ENCODE results near the gene GABARAP. TPM values are rescaled to one million over a fixed set of nuclear protein-coding genes. Genes with fewer than 3 reads are reported as not detected.
A peak's percentile ranks its signal among the peaks of the same experiment; 100 is the strongest.

Gene GABARAP
- total and polyA plus RNA-seq, 9 donors = 308 to 363 (median 326) TPM

- Histone ChIP-seq H3K36me3 (ENCODE audit: control insufficient read depth, insufficient read depth, low read length) (peaks cover 7% of the 10 kb centered on the region), H3K9me3 (replicated peaks; ENCODE audit: control insufficient read depth, low read depth, low read length) (no peaks in the 10 kb centered on the region), H3K27ac (ENCODE audit: low read length) (peak overlapping the region; percentile 76), H3K4me3 (ENCODE audit: low read length) (no peak overlapping the region), H3K27me3 (ENCODE audit: control insufficient read depth, insufficient read depth, low read length) (peaks cover 7% of the 10 kb centered on the region), H3K4me1 (ENCODE audit: control insufficient read depth, insufficient read depth, low read length) (peaks cover 46% of the 10 kb centered on the region)
- 34% methylated on average over 11 of the region's 21 CpGs for WGBS (ENCODE audit: insufficient coverage)
- no peak for DNase-seq
Observed at GRCh38 chr17:7208027-7208571, 34.1 kb downstream of the GABARAP start.

GRCh38 chr17:7207120-7208001 is 34.9 kb downstream of the GABARAP start:
- WGBS (ENCODE audit: insufficient coverage) = 41% methylated on average over 15 of the region's 24 CpGs
- H3K27me3 ChIP-seq (ENCODE audit: control insufficient read depth, insufficient read depth, low read length) = peaks cover 5% of the 10 kb centered on the region
- H3K36me3 ChIP-seq (ENCODE audit: control insufficient read depth, insufficient read depth, low read length) = peaks cover 14% of the 10 kb centered on the region
- DNase-seq = peak; percentile 82
- no peak overlapping the region for H3K4me3 ChIP-seq (ENCODE audit: low read length)
- H3K27ac ChIP-seq (ENCODE audit: low read length) = peak overlapping the region; percentile 76
- H3K9me3 ChIP-seq (replicated peaks; ENCODE audit: control insufficient read depth, low read depth, low read length) = no peaks in the 10 kb centered on the region
- H3K4me1 ChIP-seq (ENCODE audit: control insufficient read depth, insufficient read depth, low read length) = peaks cover 46% of the 10 kb centered on the region

- H3K9me3 ChIP-seq (replicated peaks; ENCODE audit: control insufficient read depth, low read depth, low read length) = no peaks in the 10 kb centered on the region
- no peak for DNase-seq
- H3K27me3 ChIP-seq (ENCODE audit: control insufficient read depth, insufficient read depth, low read length) = no peaks in the 10 kb centered on the region
- WGBS (ENCODE audit: insufficient coverage) = 18% methylated on average over 15 of the region's 15 CpGs
- peaks cover 18% of the 10 kb centered on the region for H3K36me3 ChIP-seq (ENCODE audit: control insufficient read depth, insufficient read depth, low read length)
- H3K4me1 ChIP-seq (ENCODE audit: control insufficient read depth, insufficient read depth, low read length) = peaks cover 41% of the 10 kb centered on the region
- peak overlapping the region; percentile 89 for H3K27ac ChIP-seq (ENCODE audit: low read length)
- H3K4me3 ChIP-seq (ENCODE audit: low read length) = peak overlapping the region; percentile 60
Observed at GRCh38 chr17:7205561-7205960, 36.7 kb downstream of the GABARAP start.

GRCh38 chr17:7204828-7205461 is 37.3 kb downstream of the GABARAP start:
- H3K4me3 ChIP-seq (ENCODE audit: low read length) = peak overlapping the region; percentile 60
- H3K4me1 ChIP-seq (ENCODE audit: control insufficient read depth, insufficient read depth, low read length) = peaks cover 41% of the 10 kb centered on the region
- no peaks in the 10 kb centered on the region for H3K27me3 ChIP-seq (ENCODE audit: control insufficient read depth, insufficient read depth, low read length)
- under 1% methylated on average over 28 of the region's 34 CpGs for WGBS (ENCODE audit: insufficient coverage)
- H3K27ac ChIP-seq (ENCODE audit: low read length) = peak overlapping the region; percentile 89
- peaks cover 18% of the 10 kb centered on the region for H3K36me3 ChIP-seq (ENCODE audit: control insufficient read depth, insufficient read depth, low read length)
- DNase-seq = peak; percentile 96
- H3K9me3 ChIP-seq (replicated peaks; ENCODE audit: control insufficient read depth, low read depth, low read length) = no peaks in the 10 kb centered on the region

GRCh38 chr17:7204336-7204735 is 37.9 kb downstream of the GABARAP start:
- Histone ChIP-seq H3K4me3 (ENCODE audit: low read length) (peak overlapping the region; percentile 60), H3K27ac (ENCODE audit: low read length) (peak overlapping the region; percentile 89), H3K27me3 (ENCODE audit: control insufficient read depth, insufficient read depth, low read length) (no peaks in the 10 kb centered on the region), H3K36me3 (ENCODE audit: control insufficient read depth, insufficient read depth, low read length) (peaks cover 18% of the 10 kb centered on the region), H3K4me1 (ENCODE audit: control insufficient read depth, insufficient read depth, low read length) (peaks cover 41% of the 10 kb centered on the region), H3K9me3 (replicated peaks; ENCODE audit: control insufficient read depth, low read depth, low read length) (no peaks in the 10 kb centered on the region)
- peak; percentile 46 for DNase-seq
- 35% methylated on average over 3 of the region's 15 CpGs for WGBS (ENCODE audit: insufficient coverage)

GRCh38 chr17:7203391-7203790 is 38.9 kb downstream of the GABARAP start:
- DNase-seq = no peak
- Histone ChIP-seq H3K27me3 (ENCODE audit: control insufficient read depth, insufficient read depth, low read length) (no peaks in the 10 kb centered on the region), H3K4me3 (ENCODE audit: low read length) (no peak overlapping the region), H3K4me1 (ENCODE audit: control insufficient read depth, insufficient read depth, low read length) (peaks cover 36% of the 10 kb centered on the region), H3K9me3 (replicated peaks; ENCODE audit: control insufficient read depth, low read depth, low read length) (no peaks in the 10 kb centered on the region), H3K36me3 (ENCODE audit: control insufficient read depth, insufficient read depth, low read length) (peaks cover 18% of the 10 kb centered on the region), H3K27ac (ENCODE audit: low read length) (no peak overlapping the region)
- WGBS (ENCODE audit: insufficient coverage) = 93% methylated on average over 13 of the region's 16 CpGs

GRCh38 chr17:7196651-7197401 is 45.4 kb downstream of the GABARAP start:
- no peak for DNase-seq
- no peaks in the 10 kb centered on the region for H3K9me3 ChIP-seq (replicated peaks; ENCODE audit: control insufficient read depth, low read depth, low read length)
- 88% methylated on average over 18 of the region's 22 CpGs for WGBS (ENCODE audit: insufficient coverage)
- no peak overlapping the region for H3K4me3 ChIP-seq (ENCODE audit: low read length)
- no peak overlapping the region for H3K27ac ChIP-seq (ENCODE audit: low read length)
- peaks cover 51% of the 10 kb centered on the region for H3K36me3 ChIP-seq (ENCODE audit: control insufficient read depth, insufficient read depth, low read length)
- no peaks in the 10 kb centered on the region for H3K27me3 ChIP-seq (ENCODE audit: control insufficient read depth, insufficient read depth, low read length)
- no peaks in the 10 kb centered on the region for H3K4me1 ChIP-seq (ENCODE audit: control insufficient read depth, insufficient read depth, low read length)

- peaks cover 59% of the 10 kb centered on the region for H3K36me3 ChIP-seq (ENCODE audit: control insufficient read depth, insufficient read depth, low read length)
- 94% methylated on average over 10 of the region's 12 CpGs for WGBS (ENCODE audit: insufficient coverage)
Observed at GRCh38 chr17:7195971-7196370, 46.3 kb downstream of the GABARAP start.

GRCh38 chr17:7192271-7192937 is 49.8 kb downstream of the GABARAP start:
- Histone ChIP-seq H3K4me1 (ENCODE audit: control insufficient read depth, insufficient read depth, low read length) (no peaks in the 10 kb centered on the region), H3K36me3 (ENCODE audit: control insufficient read depth, insufficient read depth, low read length) (peaks cover 61% of the 10 kb centered on the region), H3K4me3 (ENCODE audit: low read length) (no peak overlapping the region), H3K27ac (ENCODE audit: low read length) (no peak overlapping the region), H3K9me3 (replicated peaks; ENCODE audit: control insufficient read depth, low read depth, low read length) (no peaks in the 10 kb centered on the region), H3K27me3 (ENCODE audit: control insufficient read depth, insufficient read depth, low read length) (no peaks in the 10 kb centered on the region)
- no peak for DNase-seq
- WGBS (ENCODE audit: insufficient coverage) = 59% methylated on average over 10 of the region's 12 CpGs

More at GRCh38 chr17:7195971-7196370, 46.3 kb downstream of the GABARAP start:
- DNase-seq = no peak
- no peaks in the 10 kb centered on the region for H3K4me1 ChIP-seq (ENCODE audit: control insufficient read depth, insufficient read depth, low read length)
- no peak overlapping the region for H3K27ac ChIP-seq (ENCODE audit: low read length)
- H3K27me3 ChIP-seq (ENCODE audit: control insufficient read depth, insufficient read depth, low read length) = no peaks in the 10 kb centered on the region
- H3K9me3 ChIP-seq (replicated peaks; ENCODE audit: control insufficient read depth, low read depth, low read length) = no peaks in the 10 kb centered on the region
- no peak overlapping the region for H3K4me3 ChIP-seq (ENCODE audit: low read length)

All from muscle of leg (tissue), 11 donors.